CD4-positive, CD25-positive, alpha-beta regulatory T cell (primary cell): ENCODE measurements around the gene ANK3. TPM values are rescaled to one million over a fixed set of nuclear protein-coding genes. Genes with fewer than 3 reads are reported as not detected.

ENCODE experiments used
- ATAC-seq, 2 donors: fragments of 150-1000 bp; cut with Tn5 transposase; one replicate each; pipeline ENCODE4 v1.10.0; 2021; ENCODE audit warnings: low read depth in 2 of 2, moderate number of reproducible peaks in 2 of 2, moderate library complexity in 1 of 2
- DNase-seq, 3 donors: peaks; one replicate each; pipeline versions ENCODE4 v3.0.0 to v3.0.0-alpha.2; 2012 to 2022; ENCODE audit warnings: mixed read lengths in 1 of 3
- H3K27ac ChIP-seq: one replicate; pipeline ENCODE4 v1.7.0; 2013; ENCODE audit warnings: mild to moderate bottlenecking, low read length; ENCODE audit not compliant: insufficient read depth, poor library complexity, severe bottlenecking
- H3K27me3 ChIP-seq: one replicate; pipeline ENCODE4 v1.7.0; 2013; ENCODE audit warnings: low read length; ENCODE audit not compliant: control insufficient read depth, insufficient read depth
- H3K36me3 ChIP-seq: one replicate; pipeline ENCODE4 v1.7.0; 2013; ENCODE audit warnings: mild to moderate bottlenecking, low read length, moderate library complexity; ENCODE audit not compliant: control insufficient read depth, insufficient read depth
- H3K4me1 ChIP-seq: 2 replicates; pipeline ENCODE4 v1.7.0; 2013; ENCODE audit warnings: mild to moderate bottlenecking, low read length; ENCODE audit not compliant: insufficient read depth, control insufficient read depth, poor library complexity, severe bottlenecking
- H3K4me3 ChIP-seq: one replicate; pipeline ENCODE4 v1.7.0; 2013; ENCODE audit warnings: low read depth, mild to moderate bottlenecking, low read length, moderate library complexity
- H3K9me3 ChIP-seq, 2 experiments: 1 replicate in 1 of 2; 2 replicates in 1 of 2; pipeline ENCODE4 v1.7.0; 2013; ENCODE audit warnings: low read length in 2 of 2, mild to moderate bottlenecking in 1 of 2, moderate library complexity in 1 of 2; ENCODE audit not compliant: control insufficient read depth in 2 of 2
- H3K27ac Mint-ChIP-seq, 3 donors: one replicate each; pipeline ENCODE4 v1.8.0; 2020 to 2022; ENCODE audit warnings: mild to moderate bottlenecking in 3 of 3, mixed read lengths in 3 of 3, moderate library complexity in 2 of 3
- H3K27me3 Mint-ChIP-seq: one replicate; pipeline ENCODE4 v1.8.0; 2022; ENCODE audit warnings: mild to moderate bottlenecking, mixed read lengths
- H3K36me3 Mint-ChIP-seq: one replicate; pipeline ENCODE4 v1.8.0; 2020; ENCODE audit warnings: mixed read lengths
- H3K4me1 Mint-ChIP-seq, 4 donors: one replicate each; pipeline ENCODE4 v1.8.0; 2020 to 2022; ENCODE audit warnings: mixed read lengths in 4 of 4, mild to moderate bottlenecking in 1 of 4
- H3K4me3 Mint-ChIP-seq, 4 donors: one replicate each; pipeline ENCODE4 v1.8.0; 2020 to 2022; ENCODE audit warnings: mild to moderate bottlenecking in 4 of 4, mixed read lengths in 4 of 4, moderate library complexity in 3 of 4
- H3K9me3 Mint-ChIP-seq, 7 donors: one replicate each; pipeline ENCODE4 v1.8.0; 2020 to 2022; ENCODE audit warnings: mixed read lengths in 7 of 7, mild to moderate bottlenecking in 3 of 7, moderate library complexity in 2 of 7
- polyA plus RNA-seq, 4 donors: library from polyadenylated mRNA; unstranded; fragments of 300-500 nt; fragmentation: Illumina TruSeq; gene quantifications; one replicate each; pipeline ENCODE4 v1.2.3, GENCODE V29; 2021
- total RNA-seq: library from RNA; stranded (reverse); gene quantifications from one replicate; pipeline ENCODE4 v1.2.3, GENCODE V29; 2022

Gene ANK3
- total and polyA plus RNA-seq, 5 donors from 2014 or later, result 1.8 to 32.6 (median 3.1) TPM

DNA sequence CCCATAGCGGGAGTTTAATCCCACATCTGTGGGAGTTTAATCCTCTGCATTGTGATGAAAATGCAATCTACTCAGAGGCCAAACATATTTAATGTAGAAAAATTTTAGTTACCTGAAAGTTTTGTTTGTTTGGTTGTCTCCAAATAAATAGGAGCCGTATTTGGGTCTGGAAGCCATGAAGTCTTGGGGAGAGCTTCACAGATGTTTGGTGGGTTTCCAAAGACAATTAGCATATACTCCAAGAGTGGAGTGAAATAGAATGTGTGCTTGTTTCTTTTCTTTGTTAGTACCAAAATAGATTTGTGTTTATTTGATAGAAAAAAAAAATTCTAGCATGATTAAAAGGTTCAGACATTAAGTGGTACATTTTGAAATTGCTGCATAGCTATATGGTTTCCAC, 50.9 kb downstream of the ANK3 start:
- Mint-ChIP-seq H3K9me3 (peaks cover 0 to 2% (median 0%) of the 10 kb centered on the region in 7 donors), H3K27ac (no peak overlapping the region), H3K4me1 (no peaks in the 10 kb centered on the region), H3K4me3 (no peak overlapping the region), H3K36me3 (no peaks in the 10 kb centered on the region), H3K27me3 (no peaks in the 10 kb centered on the region)
- Histone ChIP-seq H3K9me3 (no peaks in the 10 kb centered on the region), H3K4me1 (no peaks in the 10 kb centered on the region), H3K4me3 (no peak overlapping the region), H3K27ac (no peak overlapping the region), H3K36me3 (no peaks in the 10 kb centered on the region), H3K27me3 (no peaks in the 10 kb centered on the region)
- DNase-seq (no peak), ATAC-seq (no peak)

DNA sequence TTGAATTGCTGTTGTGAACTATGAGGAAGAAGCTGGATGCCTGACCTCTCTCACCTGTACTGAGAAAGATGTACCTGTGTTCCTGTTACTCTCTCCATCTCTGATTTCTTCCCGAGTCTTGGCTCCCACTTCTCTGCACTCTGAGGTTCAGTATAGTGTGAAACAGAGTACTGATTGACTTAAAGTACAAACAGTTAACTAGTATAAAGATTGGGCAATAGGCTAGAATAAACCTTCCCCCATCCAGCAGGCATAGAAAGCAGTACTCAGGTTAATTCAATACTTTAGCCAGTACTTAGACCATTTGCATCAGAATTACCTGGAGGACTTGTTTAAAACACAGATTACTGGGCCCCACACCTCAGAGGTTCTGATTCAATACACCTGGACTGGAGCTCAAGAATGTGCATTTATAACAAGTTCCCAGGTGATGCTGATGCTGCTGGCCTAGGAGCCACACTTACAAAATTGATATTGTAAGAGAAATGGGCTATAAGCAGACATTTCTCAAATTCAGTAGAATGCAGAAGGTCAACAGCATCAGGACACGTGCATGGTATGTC, 51.6 kb downstream of the ANK3 start:
- Histone ChIP-seq H3K27ac (no peak overlapping the region), H3K4me3 (no peak overlapping the region), H3K9me3 (no peaks in the 10 kb centered on the region), H3K4me1 (no peaks in the 10 kb centered on the region), H3K27me3 (no peaks in the 10 kb centered on the region), H3K36me3 (no peaks in the 10 kb centered on the region)
- H3K4me3 Mint-ChIP-seq, result no peak overlapping the region
- H3K27ac Mint-ChIP-seq, result no peak overlapping the region
- DNase-seq (no peak), ATAC-seq (no peak)
- H3K27me3 Mint-ChIP-seq, result no peaks in the 10 kb centered on the region
- no peaks in the 10 kb centered on the region for H3K36me3 Mint-ChIP-seq
- no peaks in the 10 kb centered on the region for H3K4me1 Mint-ChIP-seq
- peaks cover 0 to 2% (median 0%) of the 10 kb centered on the region in 7 donors for H3K9me3 Mint-ChIP-seq

DNA sequence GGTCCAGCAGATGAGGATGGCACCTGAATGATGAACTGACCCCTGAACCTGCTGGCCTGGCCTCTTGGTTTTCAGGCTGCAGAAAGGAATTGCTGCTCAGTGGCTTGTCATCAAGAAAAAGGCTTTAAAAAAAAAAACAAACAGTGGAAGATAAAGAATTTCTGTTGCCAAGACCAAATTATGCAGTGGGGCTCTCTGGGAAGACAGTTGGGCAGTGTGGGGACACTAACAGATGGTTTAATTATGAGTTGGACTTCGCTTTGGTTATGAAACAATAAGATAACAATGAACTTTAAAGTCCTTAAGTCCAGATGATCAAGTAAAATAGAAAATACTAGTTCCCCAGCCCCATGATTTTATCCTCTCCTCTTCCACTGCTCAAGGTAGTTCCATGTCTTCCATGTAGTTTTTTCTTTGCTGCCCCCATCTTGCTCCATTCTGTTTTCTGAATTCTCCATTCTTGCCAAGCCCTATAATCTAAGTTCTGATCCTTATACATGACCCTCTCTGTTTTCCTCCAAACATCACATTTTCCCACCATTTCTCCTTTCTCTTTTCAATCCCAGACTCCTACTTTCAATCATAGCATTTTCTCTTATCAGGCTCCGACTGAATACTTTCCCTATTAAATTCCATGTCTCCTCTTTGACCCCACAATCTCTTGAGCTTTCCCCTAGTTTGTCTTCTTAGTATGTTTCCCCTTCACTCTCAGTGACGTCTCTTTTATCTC, 52.6 kb downstream of the ANK3 start:
- no peak overlapping the region for H3K4me3 Mint-ChIP-seq
- H3K4me1 Mint-ChIP-seq, result no peaks in the 10 kb centered on the region
- no peaks in the 10 kb centered on the region for H3K27me3 Mint-ChIP-seq
- H3K9me3 Mint-ChIP-seq, result peaks cover 0 to 2% (median 0%) of the 10 kb centered on the region in 7 donors
- Histone ChIP-seq H3K27ac (no peak overlapping the region), H3K9me3 (no peaks in the 10 kb centered on the region), H3K4me3 (no peak overlapping the region), H3K4me1 (no peaks in the 10 kb centered on the region), H3K27me3 (no peaks in the 10 kb centered on the region), H3K36me3 (no peaks in the 10 kb centered on the region)
- no peaks in the 10 kb centered on the region for H3K36me3 Mint-ChIP-seq
- no peak overlapping the region for H3K27ac Mint-ChIP-seq
- ATAC-seq (no peak), DNase-seq (no peak)

DNA sequence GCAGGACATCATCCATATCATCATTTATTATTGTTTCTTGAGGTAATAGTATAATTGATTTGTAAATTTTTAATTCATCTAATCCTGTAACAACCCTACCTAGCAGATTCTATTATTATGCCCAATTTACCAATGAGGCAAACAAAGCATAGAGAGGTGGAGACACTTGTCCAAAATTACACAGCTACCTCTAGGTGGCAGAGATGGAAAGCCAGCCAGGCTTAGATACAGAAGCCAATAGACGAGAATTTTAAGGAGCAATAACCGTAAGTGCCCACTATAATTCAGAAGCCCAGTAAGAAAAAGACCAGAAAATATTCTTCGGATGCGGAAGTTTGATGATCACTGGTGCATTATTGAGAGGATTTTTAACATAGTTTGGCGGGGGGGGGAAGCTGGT, 54.0 kb downstream of the ANK3 start:
- DNase-seq, result no peak
- ATAC-seq, result no peak
- H3K4me3 Mint-ChIP-seq, result no peak overlapping the region
- no peaks in the 10 kb centered on the region for H3K36me3 ChIP-seq
- H3K27ac Mint-ChIP-seq, result no peak overlapping the region
- H3K4me3 ChIP-seq, result no peak overlapping the region
- H3K9me3 Mint-ChIP-seq, result peaks cover 0 to 2% (median 0%) of the 10 kb centered on the region in 7 donors
- H3K27ac ChIP-seq, result no peak overlapping the region
- H3K4me1 Mint-ChIP-seq, result no peaks in the 10 kb centered on the region
- H3K36me3 Mint-ChIP-seq, result no peaks in the 10 kb centered on the region
- H3K27me3 Mint-ChIP-seq, result no peaks in the 10 kb centered on the region
- no peaks in the 10 kb centered on the region for H3K9me3 ChIP-seq
- H3K27me3 ChIP-seq, result no peaks in the 10 kb centered on the region
- no peaks in the 10 kb centered on the region for H3K4me1 ChIP-seq

DNA sequence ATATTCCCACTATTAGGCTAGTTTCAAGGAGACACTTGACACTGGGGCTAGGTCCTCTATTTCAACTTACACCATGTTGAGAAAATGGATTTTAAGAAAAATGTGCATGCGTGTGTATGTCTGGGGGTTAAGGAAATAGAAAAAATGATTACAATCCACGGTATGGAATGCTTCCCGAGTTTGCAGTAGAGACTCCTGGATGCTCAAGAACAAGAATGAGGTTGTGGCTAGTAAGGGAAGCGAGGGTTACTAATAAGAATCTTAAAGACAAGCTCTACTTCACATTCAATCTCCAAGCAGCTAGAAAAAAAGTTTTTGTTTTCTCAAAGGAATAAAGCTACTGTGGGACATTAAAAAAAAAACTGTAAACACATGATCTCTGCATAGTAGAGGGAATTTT, 54.7 kb downstream of the ANK3 start:
- Histone ChIP-seq H3K4me3 (no peak overlapping the region), H3K36me3 (no peaks in the 10 kb centered on the region), H3K9me3 (no peaks in the 10 kb centered on the region), H3K27ac (no peak overlapping the region), H3K4me1 (no peaks in the 10 kb centered on the region), H3K27me3 (no peaks in the 10 kb centered on the region)
- H3K27me3 Mint-ChIP-seq, result no peaks in the 10 kb centered on the region
- no peak overlapping the region for H3K4me3 Mint-ChIP-seq
- no peaks in the 10 kb centered on the region for H3K36me3 Mint-ChIP-seq
- no peak overlapping the region for H3K27ac Mint-ChIP-seq
- DNase-seq (no peak), ATAC-seq (no peak)
- no peaks in the 10 kb centered on the region for H3K4me1 Mint-ChIP-seq
- H3K9me3 Mint-ChIP-seq, result peaks cover 0 to 2% (median 0%) of the 10 kb centered on the region in 7 donors

DNA sequence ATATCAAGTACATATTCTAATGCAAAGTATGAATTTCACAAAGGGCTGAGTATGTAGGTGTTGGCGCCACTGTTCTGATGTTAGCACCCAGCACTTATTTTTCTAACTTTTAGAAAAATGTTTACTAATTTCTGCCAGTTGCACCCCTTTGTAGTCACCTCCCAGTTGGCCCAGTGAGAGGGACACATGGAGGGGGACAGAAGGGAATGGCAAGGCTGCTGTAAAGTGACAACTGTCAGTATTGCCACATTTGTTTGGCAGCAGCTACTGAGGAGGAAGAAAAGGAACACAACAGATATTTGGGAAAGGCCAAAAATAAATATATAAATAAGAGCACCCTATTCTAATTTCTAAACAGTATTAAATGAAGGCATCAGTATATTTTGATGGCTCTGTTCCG, 57.3 kb downstream of the ANK3 start:
- Histone ChIP-seq H3K9me3 (no peaks in the 10 kb centered on the region), H3K36me3 (no peaks in the 10 kb centered on the region), H3K4me3 (no peak overlapping the region), H3K27me3 (no peaks in the 10 kb centered on the region), H3K4me1 (no peaks in the 10 kb centered on the region), H3K27ac (no peak overlapping the region)
- Mint-ChIP-seq H3K4me1 (no peaks in the 10 kb centered on the region), H3K9me3 (peaks cover 0 to 2% (median 0%) of the 10 kb centered on the region in 7 donors), H3K27ac (no peak overlapping the region), H3K36me3 (no peaks in the 10 kb centered on the region), H3K4me3 (no peak overlapping the region), H3K27me3 (no peaks in the 10 kb centered on the region)
- no peak for ATAC-seq
- no peak for DNase-seq

DNA sequence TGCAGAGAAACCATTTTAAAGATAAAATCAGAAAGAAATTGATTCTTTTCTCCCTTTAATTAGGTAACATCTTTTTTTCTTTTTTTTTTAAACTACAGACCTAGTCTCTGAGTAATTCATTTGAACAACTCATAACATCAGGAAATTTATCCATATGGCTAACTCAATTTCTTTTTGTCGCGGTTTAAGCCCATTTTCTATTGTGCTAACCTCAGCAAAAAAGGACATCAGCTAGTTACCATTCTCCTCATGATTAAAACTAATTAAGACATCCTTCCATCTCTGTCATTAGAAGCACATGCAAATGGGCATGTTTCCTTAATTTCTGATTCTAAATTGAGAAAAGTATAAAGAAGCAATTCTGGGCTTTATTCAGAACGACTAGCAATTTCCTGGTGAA, 57.8 kb downstream of the ANK3 start:
- Histone ChIP-seq H3K27ac (no peak overlapping the region), H3K36me3 (no peaks in the 10 kb centered on the region), H3K27me3 (no peaks in the 10 kb centered on the region), H3K4me3 (no peak overlapping the region), H3K4me1 (no peaks in the 10 kb centered on the region), H3K9me3 (no peaks in the 10 kb centered on the region)
- no peak for ATAC-seq
- H3K4me1 Mint-ChIP-seq, result no peaks in the 10 kb centered on the region
- H3K36me3 Mint-ChIP-seq, result no peaks in the 10 kb centered on the region
- H3K27ac Mint-ChIP-seq, result no peak overlapping the region
- DNase-seq, result no peak
- H3K9me3 Mint-ChIP-seq, result no peaks in the 10 kb centered on the region
- no peaks in the 10 kb centered on the region for H3K27me3 Mint-ChIP-seq
- H3K4me3 Mint-ChIP-seq, result no peak overlapping the region

DNA sequence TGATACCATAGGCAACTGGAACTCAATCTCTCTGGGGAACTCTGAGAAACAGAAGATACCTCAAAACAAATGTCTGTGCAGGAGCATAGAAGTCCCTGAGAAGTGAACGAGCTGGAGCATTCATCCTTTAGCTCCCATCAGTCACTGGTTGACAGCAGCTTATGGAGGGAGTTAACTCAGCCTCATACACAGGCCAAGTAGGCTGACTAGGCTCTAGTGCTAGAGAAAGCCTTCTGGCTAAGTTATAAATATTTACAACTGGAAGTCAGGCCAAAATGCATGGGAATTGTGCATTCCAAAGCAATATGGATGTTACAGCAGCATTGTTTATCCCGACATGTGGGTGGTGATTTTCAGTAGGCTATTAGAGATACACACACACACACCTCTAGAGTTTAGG, 66.5 kb downstream of the ANK3 start:
- Mint-ChIP-seq H3K4me3 (no peak overlapping the region), H3K4me1 (no peaks in the 10 kb centered on the region), H3K36me3 (no peaks in the 10 kb centered on the region), H3K27ac (no peak overlapping the region), H3K9me3 (peaks cover 0 to 4% (median 0%) of the 10 kb centered on the region in 7 donors), H3K27me3 (no peaks in the 10 kb centered on the region)
- Histone ChIP-seq H3K27ac (no peak overlapping the region), H3K4me3 (no peak overlapping the region), H3K36me3 (no peaks in the 10 kb centered on the region), H3K9me3 (no peaks in the 10 kb centered on the region), H3K4me1 (no peaks in the 10 kb centered on the region), H3K27me3 (no peaks in the 10 kb centered on the region)
- ATAC-seq, result no peak
- no peak for DNase-seq
